PFSK-1 (cell line): Measurements from ENCODE around the gene USP5.

ENCODE experiments used
- FOXP2 ChIP-seq: optimal IDR thresholded peaks from 2 replicates; pipeline ENCODE3; 2011; ENCODE audit warnings: borderline replicate concordance, control low read depth, inconsistent platforms; ENCODE audit not compliant: insufficient read depth; ENCODE audit errors: extremely low read length, extremely low read depth
- POLR2AphosphoS5 ChIP-seq: IDR thresholded peaks from 2 replicates; pipeline ENCODE4 v1.6.1; 2012; ENCODE audit warnings: low read depth, mild to moderate bottlenecking, control low read depth, low read length, moderate library complexity
- SIN3A ChIP-seq: IDR thresholded peaks from 2 replicates; pipeline ENCODE4 v1.6.1; 2012; ENCODE audit warnings: mild to moderate bottlenecking, low read length, moderate library complexity, borderline replicate concordance; ENCODE audit not compliant: insufficient read depth
- TAF1 ChIP-seq: IDR thresholded peaks from 2 replicates; pipeline ENCODE4 v1.6.1; 2012; ENCODE audit warnings: low read length, control low read depth, borderline replicate concordance; ENCODE audit not compliant: insufficient read depth
- TF ChIP-seq, protein P1 (sequence below), 2 experiments: IDR thresholded peaks; 2 replicates each; pipeline versions ENCODE4 v1.6.1 to v1.8.0; 2011 to 2012; ENCODE audit warnings: low read depth in 2 of 2, low read length in 2 of 2, control low read depth in 1 of 2, inconsistent platforms in 1 of 2, mild to moderate bottlenecking in 1 of 2, moderate library complexity in 1 of 2; ENCODE audit not compliant: insufficient read depth in 1 of 2

The USP5 gene

DNA sequence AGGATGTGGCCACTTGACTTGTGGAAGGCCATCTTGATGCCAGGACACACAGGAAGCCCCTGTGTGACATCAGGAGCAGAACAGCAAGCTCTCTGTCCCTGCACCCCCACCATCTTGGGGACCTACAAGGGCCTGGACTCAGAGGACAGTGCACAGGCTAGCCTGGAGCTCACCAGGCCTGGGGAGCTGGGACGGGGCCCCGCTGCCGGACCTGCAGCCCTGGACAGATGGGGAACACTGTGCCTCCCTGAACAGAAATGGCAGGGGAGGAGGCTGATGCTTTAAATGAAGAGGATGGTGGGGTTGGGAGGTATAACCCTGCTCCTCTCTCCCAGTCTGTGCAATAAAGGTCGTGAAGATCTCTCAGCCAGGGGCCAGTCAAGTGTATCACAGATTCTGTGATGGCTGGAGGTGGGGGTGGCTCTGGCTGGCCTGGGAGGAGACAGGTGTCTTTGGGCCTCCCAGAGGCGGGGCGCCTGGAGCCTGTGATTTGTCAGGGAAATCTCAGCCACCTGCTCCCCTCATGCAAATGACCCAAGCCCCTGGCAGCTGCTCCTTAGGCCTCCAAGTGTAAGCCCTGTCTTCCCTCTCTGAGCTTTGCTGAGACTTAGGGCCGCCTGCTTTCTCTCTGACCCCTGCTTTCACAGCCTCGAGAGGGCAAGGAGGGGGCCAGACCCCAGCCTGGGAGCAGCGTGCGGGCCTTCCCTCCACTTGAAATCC, 12.3 kb upstream of the USP5 start:
- TF ChIP-seq TAF1 (no peak), FOXP2 (no peak), POLR2AphosphoS5 (no peak), SIN3A (no peak)
- TF ChIP-seq, protein P1, sequence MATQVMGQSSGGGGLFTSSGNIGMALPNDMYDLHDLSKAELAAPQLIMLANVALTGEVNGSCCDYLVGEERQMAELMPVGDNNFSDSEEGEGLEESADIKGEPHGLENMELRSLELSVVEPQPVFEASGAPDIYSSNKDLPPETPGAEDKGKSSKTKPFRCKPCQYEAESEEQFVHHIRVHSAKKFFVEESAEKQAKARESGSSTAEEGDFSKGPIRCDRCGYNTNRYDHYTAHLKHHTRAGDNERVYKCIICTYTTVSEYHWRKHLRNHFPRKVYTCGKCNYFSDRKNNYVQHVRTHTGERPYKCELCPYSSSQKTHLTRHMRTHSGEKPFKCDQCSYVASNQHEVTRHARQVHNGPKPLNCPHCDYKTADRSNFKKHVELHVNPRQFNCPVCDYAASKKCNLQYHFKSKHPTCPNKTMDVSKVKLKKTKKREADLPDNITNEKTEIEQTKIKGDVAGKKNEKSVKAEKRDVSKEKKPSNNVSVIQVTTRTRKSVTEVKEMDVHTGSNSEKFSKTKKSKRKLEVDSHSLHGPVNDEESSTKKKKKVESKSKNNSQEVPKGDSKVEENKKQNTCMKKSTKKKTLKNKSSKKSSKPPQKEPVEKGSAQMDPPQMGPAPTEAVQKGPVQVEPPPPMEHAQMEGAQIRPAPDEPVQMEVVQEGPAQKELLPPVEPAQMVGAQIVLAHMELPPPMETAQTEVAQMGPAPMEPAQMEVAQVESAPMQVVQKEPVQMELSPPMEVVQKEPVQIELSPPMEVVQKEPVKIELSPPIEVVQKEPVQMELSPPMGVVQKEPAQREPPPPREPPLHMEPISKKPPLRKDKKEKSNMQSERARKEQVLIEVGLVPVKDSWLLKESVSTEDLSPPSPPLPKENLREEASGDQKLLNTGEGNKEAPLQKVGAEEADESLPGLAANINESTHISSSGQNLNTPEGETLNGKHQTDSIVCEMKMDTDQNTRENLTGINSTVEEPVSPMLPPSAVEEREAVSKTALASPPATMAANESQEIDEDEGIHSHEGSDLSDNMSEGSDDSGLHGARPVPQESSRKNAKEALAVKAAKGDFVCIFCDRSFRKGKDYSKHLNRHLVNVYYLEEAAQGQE (IDR thresholded peaks at IDR 0.05; ENCODE audit: insufficient read depth in 1 of 2, low read depth in 2 of 2, low read length in 2 of 2), result no peak

DNA sequence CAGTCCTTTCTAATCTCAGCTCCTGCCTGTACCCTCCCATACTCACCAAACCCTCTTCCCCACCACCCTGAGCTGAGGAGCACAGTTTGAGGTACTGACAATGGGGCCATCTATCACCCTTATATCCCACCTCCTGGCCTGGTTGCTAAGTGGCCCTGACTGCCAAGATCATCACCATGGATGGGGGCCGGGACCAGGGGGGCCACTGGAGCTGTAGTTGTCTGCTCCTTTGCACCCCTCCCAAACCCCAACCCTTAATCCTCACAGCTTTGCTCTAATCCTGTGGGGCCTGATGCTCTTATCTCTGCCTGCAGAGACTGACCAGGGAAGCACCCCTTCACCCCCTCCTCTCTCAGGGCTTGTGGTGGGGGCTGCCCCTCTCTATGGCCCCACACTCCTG, 11.6 kb upstream of the USP5 start:
- TF ChIP-seq, protein P1 (IDR thresholded peaks at IDR 0.05; ENCODE audit: insufficient read depth in 1 of 2, low read depth in 2 of 2, low read length in 2 of 2), result no peak
- TF ChIP-seq SIN3A (no peak), TAF1 (no peak), POLR2AphosphoS5 (no peak), FOXP2 (no peak)

DNA sequence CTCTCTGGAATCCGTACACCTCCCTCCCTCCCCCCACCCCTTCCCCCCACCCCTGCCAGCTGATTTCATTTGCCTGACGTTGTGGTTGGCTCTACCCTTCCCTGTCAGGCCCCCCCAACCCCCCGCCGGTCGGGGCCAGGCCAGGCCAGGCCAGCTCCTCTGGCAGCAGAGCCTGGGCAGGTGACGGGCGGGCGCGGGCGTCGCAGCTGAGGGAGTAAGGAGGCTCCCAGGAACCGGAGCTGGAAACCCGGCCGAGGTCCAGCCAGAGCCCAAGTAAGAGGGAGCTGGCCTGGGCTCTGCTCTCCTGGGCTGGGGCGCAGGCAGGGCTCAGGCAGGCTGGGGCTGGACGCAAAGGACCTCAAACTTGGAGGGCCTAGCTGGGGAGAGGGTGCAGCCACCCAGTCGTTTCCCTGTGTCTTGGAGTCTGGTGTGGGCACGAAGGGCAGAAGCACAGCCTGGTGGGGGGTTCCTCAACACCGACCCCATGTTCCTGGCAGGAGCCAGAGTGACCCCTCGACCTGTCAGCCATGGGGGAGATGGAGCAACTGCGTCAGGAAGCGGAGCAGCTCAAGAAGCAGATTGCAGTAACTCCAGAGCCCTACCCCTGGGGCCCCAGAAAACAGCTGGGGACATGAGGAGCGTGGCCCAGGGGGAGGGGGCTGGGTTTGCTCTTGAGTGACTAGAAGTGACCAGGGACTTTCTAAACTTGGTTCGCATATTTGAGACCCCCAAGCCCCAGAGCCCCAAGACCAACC, 11.0 kb upstream of the USP5 start, which contains the start of gene GNB3:
GNB3 (plus strand) TSS at position 165 of the 755 bp plus-strand sequence; CDS start at position 528, 363 bp downstream.
- TF ChIP-seq FOXP2, result no peak
- TF ChIP-seq TAF1, result no peak
- no peak for TF ChIP-seq POLR2AphosphoS5
- TF ChIP-seq, protein P1 (IDR thresholded peaks at IDR 0.05; ENCODE audit: insufficient read depth in 1 of 2, low read depth in 2 of 2, low read length in 2 of 2), result no peak
- TF ChIP-seq SIN3A, result no peak

- no peak for TF ChIP-seq SIN3A
- TF ChIP-seq FOXP2, result no peak
- no peak for TF ChIP-seq POLR2AphosphoS5
- TF ChIP-seq, protein P1 (IDR thresholded peaks at IDR 0.05; ENCODE audit: insufficient read depth in 1 of 2, low read depth in 2 of 2, low read length in 2 of 2), result no peak
- TF ChIP-seq TAF1, result no peak
Measured at GRCh38 chr12:6842075-6842474, 9.9 kb upstream of the USP5 start.
